ENCODE measurements around the gene PASD1.

The PASD1 gene

GRCh38 chrX:151702026-151702714, 138.7 kb downstream of the PASD1 start:
- no peak for DNase-seq

GRCh38 chrX:151702741-151703340, 139.4 kb downstream of the PASD1 start:
- no peak for DNase-seq

- no peak for DNase-seq
Observed at GRCh38 chrX:151703487-151703886, 140.0 kb downstream of the PASD1 start.

GRCh38 chrX:151704041-151704663, 140.7 kb downstream of the PASD1 start:
- no peak for DNase-seq

- DNase-seq = no peak
Observed at GRCh38 chrX:151708821-151709220, 145.3 kb downstream of the PASD1 start.

GRCh38 chrX:151710457-151710856, 147.0 kb downstream of the PASD1 start:
- DNase-seq = no peak

GRCh38 chrX:151711154-151711553, 147.7 kb downstream of the PASD1 start:
- DNase-seq = no peak

- no peak for DNase-seq
Observed at GRCh38 chrX:151711787-151712186, 148.3 kb downstream of the PASD1 start.

GRCh38 chrX:151712253-151712652, 148.8 kb downstream of the PASD1 start:
- no peak for DNase-seq

GRCh38 chrX:151713849-151714248, 150.4 kb downstream of the PASD1 start:
- no peak for DNase-seq

- no peak for DNase-seq
Observed at GRCh38 chrX:151714362-151714761, 150.9 kb downstream of the PASD1 start.

GRCh38 chrX:151715752-151716151, 152.3 kb downstream of the PASD1 start, which contains the start of gene FATE1:
Gene FATE1 (plus strand): TSS chrX:151716035. CDS start chrX:151716120, 85 bp downstream.
- DNase-seq = no peak

- DNase-seq = no peak
Observed at GRCh38 chrX:151722241-151722846, 158.9 kb downstream of the PASD1 start.

GRCh38 chrX:151723156-151723760, 159.8 kb downstream of the PASD1 start:
- no peak for DNase-seq

GRCh38 chrX:151724563-151725337, 161.3 kb downstream of the PASD1 start:
- DNase-seq = no peak

- no peak for DNase-seq
Observed at GRCh38 chrX:151725338-151725614, 161.8 kb downstream of the PASD1 start.

All from NCI-H1048 (cell line).